Stimulated activated CD8-positive, alpha-beta memory T cell treated with anti-CD3 and anti-CD28 coated beads, Interleukin-4, amount 100 ng/mL, for 4 hours (primary cell): ENCODE measurements around the gene C22orf23.

Source experiments
- DNase-seq, 2 donors: peaks; one replicate each; pipeline ENCODE4 v3.0.0-alpha.2; 2020; ENCODE audit warnings: low read depth in 2 of 2, low spot score in 1 of 2

C22orf23 gene

GRCh38 chr22:37905534-37906363 is 47.7 kb downstream of the C22orf23 start, which contains the start of gene MICALL1:
Gene MICALL1 (plus strand): TSS chr22:37906297. CDS start chr22:37906423, 126 bp downstream.
- peak in 1 of 2 donors; percentile 9 for DNase-seq

- DNase-seq, result no peak
These were observed 48.5 kb downstream of the C22orf23 start for GRCh38 chr22:37904572-37905533.

GRCh38 chr22:37898441-37899181 is 54.8 kb downstream of the C22orf23 start:
- no peak for DNase-seq

- DNase-seq, result no peak
These were observed 55.6 kb downstream of the C22orf23 start for GRCh38 chr22:37897807-37898206.

GRCh38 chr22:37896939-37897338 is 56.5 kb downstream of the C22orf23 start:
- DNase-seq, result no peak

- no peak for DNase-seq
These were observed 57.2 kb downstream of the C22orf23 start for GRCh38 chr22:37896181-37896592.

- no peak for DNase-seq
These were observed 58.3 kb downstream of the C22orf23 start for GRCh38 chr22:37894939-37895670.

GRCh38 chr22:37893583-37893983 is 59.8 kb downstream of the C22orf23 start:
- no peak for DNase-seq
